Epidermal melanocyte (primary cell): ENCODE results near the gene FXYD6.

Experiments used
- DNase-seq: peaks from one replicate; pipeline ENCODE4 v3.0.0; 2011; ENCODE audit warnings: low spot score; ENCODE audit not compliant: insufficient read length

The FXYD6 gene

GRCh38 chr11:117849781-117850414, 26.6 kb downstream of the FXYD6 start:
- no peak for DNase-seq

- peak; percentile 57 for DNase-seq
These were observed 32.6 kb downstream of the FXYD6 start for GRCh38 chr11:117843666-117844484.

- no peak for DNase-seq
These were observed 34.1 kb downstream of the FXYD6 start for GRCh38 chr11:117842131-117842941.

GRCh38 chr11:117841551-117842031, 34.9 kb downstream of the FXYD6 start:
- DNase-seq = no peak

DNA sequence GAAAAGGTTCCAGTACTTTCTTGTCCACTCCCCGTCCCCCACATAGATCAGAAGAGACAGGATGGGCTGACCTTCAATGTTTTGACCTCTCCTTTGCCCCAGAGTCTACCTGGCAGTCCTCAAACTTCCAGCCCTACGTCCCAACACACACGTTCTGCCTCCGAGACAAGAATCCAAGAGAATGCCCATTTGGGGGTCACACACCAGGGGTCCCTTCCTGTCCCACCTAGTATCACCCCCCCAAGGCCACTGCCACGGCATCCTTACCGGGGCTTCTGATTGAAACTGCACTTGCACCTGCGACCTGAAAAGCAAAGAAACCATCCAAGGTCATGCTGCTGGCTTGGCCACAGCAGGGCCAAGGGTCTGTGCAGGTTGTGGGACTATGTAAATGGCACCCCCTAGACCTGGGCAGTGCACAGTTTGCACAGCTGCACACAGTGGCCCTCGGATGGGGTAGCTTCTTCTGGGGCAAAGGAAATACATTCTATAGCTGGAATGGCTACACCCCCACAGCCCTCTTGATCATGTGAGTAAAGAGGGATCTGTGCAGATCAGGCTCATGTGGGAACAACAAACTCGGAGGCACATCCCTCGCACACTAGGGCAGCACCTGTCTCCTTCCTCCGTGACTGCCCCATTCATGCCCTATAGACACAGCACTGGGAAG, 35.4 kb downstream of the FXYD6 start:
- DNase-seq = no peak

- DNase-seq = no peak
These were observed 36.3 kb downstream of the FXYD6 start for GRCh38 chr11:117839936-117840813.

DNA sequence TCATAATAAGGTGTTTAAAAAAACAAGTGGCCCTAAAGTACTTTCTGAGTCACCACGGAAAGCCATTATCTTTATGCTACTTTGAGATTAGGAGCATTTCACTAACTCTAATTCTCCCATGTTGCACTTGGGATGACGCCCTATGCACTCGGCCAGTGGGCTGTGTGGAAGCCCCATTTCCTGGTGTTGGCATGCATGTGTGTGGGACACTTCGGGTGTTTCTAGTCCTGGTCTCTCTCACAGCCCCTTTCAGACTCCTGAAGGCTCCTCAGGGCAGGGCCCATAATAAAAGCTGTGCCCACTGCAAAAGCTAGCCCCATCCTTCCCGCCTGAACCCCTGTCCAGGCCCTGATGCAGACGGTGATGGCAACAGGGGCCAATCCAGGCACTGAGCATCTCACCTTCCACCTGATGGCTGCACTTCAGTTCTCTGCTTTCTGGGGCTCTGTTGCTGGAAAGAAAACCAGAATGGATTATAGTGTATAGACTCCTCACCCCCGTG, 37.0 kb downstream of the FXYD6 start:
- DNase-seq = no peak

DNA sequence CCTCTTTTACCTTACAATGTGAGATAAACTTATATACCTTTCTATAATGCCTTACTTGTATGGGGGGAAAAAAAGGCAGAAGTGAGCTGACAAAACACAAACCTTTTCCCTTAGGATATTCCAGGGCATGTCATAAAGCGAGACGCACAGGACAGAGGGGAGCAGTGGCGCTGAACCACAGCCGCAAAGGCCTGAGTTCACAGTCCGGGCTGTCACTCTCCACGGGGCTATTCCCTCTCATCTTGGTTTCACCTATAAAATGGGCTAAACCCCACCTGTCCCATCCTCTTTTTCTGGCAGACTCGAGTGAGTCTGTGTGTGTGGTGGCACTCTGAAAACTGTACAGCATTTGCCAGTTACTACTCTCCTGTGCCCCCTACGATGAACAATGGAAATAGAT, 37.6 kb downstream of the FXYD6 start:
- no peak for DNase-seq

DNA sequence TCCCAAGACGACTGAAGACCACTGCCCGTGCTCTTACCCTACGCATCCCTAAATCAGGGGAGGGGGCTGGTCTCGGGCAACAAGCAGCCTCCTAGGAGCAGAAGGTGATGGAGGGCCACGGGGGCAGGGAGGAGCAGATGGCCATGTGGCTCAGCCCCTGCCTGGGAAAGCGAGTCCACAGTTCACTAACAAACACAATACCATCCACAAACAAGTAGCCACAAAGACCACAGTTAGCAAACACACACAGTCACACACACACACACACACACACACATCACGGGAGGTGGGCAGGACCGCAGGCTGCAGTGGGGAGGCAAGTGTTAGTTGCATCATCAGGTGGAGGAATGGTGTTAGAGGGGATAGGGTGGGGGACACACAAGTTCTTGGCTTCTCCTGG, 38.7 kb downstream of the FXYD6 start:
- no peak for DNase-seq

- DNase-seq = no peak
These were observed 39.2 kb downstream of the FXYD6 start for GRCh38 chr11:117837070-117837776.

DNA sequence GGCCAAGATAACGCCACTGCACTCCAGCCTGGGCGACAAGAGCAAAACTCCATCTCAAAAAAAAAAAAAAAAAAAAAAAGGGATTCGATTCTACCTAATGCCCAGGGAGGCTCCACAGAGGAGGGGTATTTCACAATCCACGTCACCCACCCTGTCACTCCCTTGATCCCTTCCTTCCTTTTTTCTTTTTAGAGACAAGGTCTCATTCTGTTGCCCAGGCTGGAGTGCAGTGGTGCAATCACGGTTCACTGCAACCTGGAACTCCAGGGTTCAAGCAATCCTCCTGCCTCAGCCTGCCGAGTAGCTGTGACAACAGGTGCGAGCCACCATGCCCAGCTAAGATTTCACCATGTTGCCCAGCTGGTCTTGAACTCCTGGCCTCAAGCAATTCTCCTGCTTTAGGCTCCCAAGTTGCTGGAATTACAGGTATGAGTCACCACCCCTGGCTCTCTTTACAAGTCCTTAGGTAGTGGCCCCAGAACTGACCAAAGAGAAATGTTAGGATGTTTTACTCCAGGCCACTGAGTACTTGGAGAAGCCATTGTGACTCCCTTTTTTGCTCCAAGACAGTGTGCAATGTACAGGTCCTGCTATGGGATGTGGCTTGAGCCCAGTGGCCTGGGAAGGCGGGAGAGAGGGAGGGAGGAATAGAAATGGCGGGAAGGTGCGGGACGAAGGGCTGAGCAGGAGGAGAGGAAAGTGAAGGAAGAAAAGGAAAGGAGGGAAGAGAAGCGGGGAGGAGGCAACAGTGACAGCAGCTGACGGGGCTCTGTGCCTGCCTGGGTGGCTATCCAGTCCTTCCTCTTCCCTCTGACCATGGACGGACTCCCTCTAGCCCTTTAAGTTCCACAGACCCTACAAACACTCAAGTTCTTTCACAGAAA, 40.1 kb downstream of the FXYD6 start:
- DNase-seq = no peak

DNA sequence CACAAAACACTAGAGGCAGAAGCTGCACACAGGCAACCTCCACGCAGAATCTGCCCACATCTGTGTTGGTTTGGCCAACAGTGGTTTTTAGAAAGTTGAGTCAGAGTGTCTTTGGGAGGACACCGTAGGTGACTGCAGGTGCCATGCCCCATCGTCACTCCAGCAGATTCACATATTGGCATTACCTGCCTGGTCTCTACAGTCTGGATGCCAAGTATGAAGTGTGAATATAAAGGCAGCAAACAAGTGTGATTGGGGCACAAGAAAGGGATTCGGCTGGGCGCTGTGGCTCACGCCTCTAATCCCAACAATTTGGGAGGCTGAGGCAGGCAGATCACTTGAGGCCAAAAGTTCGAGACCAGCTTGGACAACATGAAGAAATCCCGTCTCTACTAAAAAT, 40.9 kb downstream of the FXYD6 start:
- DNase-seq = no peak

GRCh38 chr11:117834838-117835443, 41.5 kb downstream of the FXYD6 start:
- no peak for DNase-seq

DNA sequence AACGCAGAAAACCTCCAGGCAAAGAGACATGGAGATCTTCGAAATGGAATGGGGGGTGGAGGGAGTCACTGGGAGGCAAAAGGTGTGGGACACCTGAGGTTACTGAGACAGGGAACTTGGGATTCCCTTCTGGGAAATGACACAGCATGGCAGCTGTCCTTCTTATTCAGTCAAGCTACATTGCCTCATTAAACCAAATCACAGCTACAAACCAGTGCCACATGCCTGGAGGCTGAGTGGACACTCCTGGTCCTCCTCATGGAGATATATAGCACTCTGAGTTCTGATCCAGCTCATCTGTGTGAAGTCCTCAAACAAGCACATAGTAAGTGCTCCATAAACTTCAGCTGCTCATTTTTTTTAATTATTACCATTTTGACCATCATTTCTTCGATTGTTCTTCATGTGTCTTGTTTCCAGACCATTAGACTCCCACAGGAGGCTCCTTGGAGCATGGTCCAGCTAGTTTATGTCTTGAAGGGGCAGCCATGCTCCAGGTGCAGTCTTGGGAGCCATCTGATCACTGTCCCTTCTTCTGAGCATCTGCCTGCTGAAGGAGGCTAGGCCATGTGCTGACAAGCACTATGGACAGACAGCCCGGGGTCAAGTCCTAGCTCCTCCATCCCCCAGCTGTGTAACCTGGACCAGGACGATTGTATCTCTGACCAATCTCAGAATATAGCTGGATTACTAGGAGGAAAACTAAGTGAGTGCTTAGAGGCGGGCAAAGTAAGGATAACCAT, 42.2 kb downstream of the FXYD6 start:
- DNase-seq = no peak

DNA sequence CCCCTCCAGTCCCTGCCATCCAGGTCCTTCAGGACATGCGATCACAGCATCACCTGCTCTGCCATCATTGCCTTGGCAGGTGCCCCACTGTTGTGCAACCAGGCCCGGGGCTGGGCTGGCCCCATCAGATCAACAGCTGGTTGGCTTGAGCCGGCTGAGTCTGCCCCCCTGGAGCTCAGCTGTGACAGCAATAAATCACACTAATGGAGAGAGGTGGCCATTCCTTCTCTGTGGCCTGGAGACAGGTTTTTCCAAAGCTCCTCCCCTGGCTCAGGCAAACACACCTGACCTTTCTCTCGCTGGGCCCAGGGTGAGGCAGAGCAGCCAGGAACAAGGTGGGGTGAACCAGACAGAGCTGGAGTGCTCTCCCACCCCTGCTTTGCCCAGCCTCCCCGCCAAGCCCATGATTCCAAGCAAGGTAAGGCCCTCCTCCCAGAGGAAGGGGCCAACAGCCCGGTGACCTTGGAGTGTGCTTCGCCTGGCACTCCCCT, 43.0 kb downstream of the FXYD6 start:
- no peak for DNase-seq

DNA sequence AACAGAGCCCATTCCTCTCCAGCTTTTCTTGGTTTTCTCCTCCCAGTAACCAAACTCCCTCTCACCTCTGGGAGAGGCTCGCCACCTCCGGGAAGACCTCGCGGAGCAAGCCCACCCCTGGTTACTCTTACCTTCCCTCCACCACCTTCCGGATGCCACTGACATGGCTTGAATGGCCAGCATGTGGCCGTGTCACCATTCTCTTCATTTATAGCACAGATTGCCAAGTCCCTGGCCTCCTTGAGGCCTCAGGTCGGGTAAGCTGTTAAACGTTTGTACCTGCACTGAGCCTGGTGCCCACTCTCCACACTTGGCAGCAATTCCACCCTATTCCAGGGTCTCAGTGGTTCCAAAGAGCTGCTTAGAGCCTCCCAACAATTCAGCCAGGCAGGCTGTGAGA, 43.9 kb downstream of the FXYD6 start:
- DNase-seq = no peak

GRCh38 chr11:117831661-117832415, 44.6 kb downstream of the FXYD6 start:
- DNase-seq = no peak
